Measurements from ENCODE around the gene SMTN. TPM values are rescaled to one million over a fixed set of nuclear protein-coding genes. Genes with fewer than 3 reads are reported as not detected.
A peak's percentile ranks its signal among the peaks of the same experiment; 100 is the strongest.

SMTN gene
- total RNA-seq, 1 experiment from 2014 or later = 80.2 TPM

DNA sequence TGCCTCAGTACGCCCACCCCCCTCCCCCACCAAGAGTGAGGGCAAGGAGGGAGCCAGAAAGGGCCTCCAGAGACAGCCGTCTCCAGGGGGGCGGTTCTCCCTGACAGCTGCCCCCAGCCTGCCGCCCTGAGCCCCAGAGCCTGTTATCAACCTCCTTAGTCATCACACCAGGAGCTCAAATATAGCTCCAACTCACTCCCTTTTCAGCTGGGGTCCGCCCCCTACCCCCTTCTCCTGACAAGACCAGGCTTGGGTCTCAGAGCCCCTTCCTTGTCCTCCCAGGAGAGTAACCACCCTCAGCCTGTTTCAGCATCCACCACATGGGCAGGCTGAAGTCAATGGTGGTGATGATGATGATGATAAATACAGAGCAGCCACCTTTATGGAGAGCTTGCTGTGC lies 39.1 kb downstream of the SMTN start:
- intact Hi-C loops (cut with micrococcal nuclease) = no loop called here
- POLR2A ChIA-PET = interaction anchor here (0.7 kb wide), 1 partner anchor 13 kb away, joined by 3 read pairs; the partner anchor contains the start of gene SELENOM
- Mint-ChIP-seq H3K4me3 (ENCODE audit: unreplicated experiment) (no peak overlapping the region), H3K4me1 (ENCODE audit: insufficient read depth, unreplicated experiment) (peaks cover 5% of the 10 kb centered on the region), H3K9me3 (ENCODE audit: unreplicated experiment) (no peaks in the 10 kb centered on the region), H3K27ac (ENCODE audit: low read depth, unreplicated experiment) (no peak overlapping the region), H3K27me3 (ENCODE audit: insufficient read depth, unreplicated experiment) (no peaks in the 10 kb centered on the region), H3K36me3 (ENCODE audit: insufficient read depth, unreplicated experiment) (no peaks in the 10 kb centered on the region)
- CTCF ChIA-PET = no interaction called here
- TF ChIP-seq CTCF (IDR thresholded peaks at IDR 0.05; ENCODE audit: unreplicated experiment) = no peak
- DNase-seq (ENCODE audit: unreplicated experiment) = no peak
- no TSS peak for BruUV-seq (replicated peaks)

GRCh38 chr22:31120642-31121041 lies 39.5 kb downstream of the SMTN start:
- H3K4me1 Mint-ChIP-seq (ENCODE audit: insufficient read depth, unreplicated experiment) = peaks cover 5% of the 10 kb centered on the region
- H3K27me3 Mint-ChIP-seq (ENCODE audit: insufficient read depth, unreplicated experiment) = no peaks in the 10 kb centered on the region
- ChIA-PET POLR2A (no interaction called here), CTCF (no interaction called here)
- H3K36me3 Mint-ChIP-seq (ENCODE audit: insufficient read depth, unreplicated experiment) = no peaks in the 10 kb centered on the region
- BruUV-seq (replicated peaks) = no TSS peak
- no peak overlapping the region for H3K27ac Mint-ChIP-seq (ENCODE audit: low read depth, unreplicated experiment)
- H3K9me3 Mint-ChIP-seq (ENCODE audit: unreplicated experiment) = no peaks in the 10 kb centered on the region
- intact Hi-C loops (cut with micrococcal nuclease) = no loop called here
- no peak for TF ChIP-seq CTCF (IDR thresholded peaks at IDR 0.05; ENCODE audit: unreplicated experiment)
- DNase-seq (ENCODE audit: unreplicated experiment) = no peak
- H3K4me3 Mint-ChIP-seq (ENCODE audit: unreplicated experiment) = no peak overlapping the region

DNA sequence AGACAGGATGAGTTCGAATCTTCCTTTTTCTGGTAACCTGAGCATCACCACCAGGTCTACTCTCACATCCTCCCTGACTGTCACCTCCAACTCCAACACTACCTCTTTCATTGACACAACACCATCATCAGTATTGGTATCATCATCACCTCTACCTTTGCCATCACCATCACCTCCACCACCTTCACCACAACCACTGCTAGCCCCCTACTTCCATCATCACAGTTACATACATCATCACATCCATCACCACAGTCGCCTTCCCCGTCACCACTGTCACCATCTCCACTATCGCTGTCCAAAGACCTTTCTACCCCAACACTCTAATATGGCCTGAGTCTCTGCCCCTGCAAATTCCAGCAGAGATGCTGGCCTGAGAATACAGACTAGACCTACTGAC lies 40.3 kb downstream of the SMTN start:
- ChIA-PET CTCF (interaction anchor here (0.6 to 1.4 kb wide), 2 partner anchors 13 to 37 kb away, joined by 3 to 7 read pairs; no protein-coding TSS in a partner anchor), POLR2A (interaction anchor here (0.7 kb wide), 1 partner anchor 38 kb away, joined by 3 read pairs; the partner anchor contains the start of gene RNF185)
- TF ChIP-seq CTCF (IDR thresholded peaks at IDR 0.05; ENCODE audit: unreplicated experiment) = no peak
- H3K4me3 Mint-ChIP-seq (ENCODE audit: unreplicated experiment) = no peak overlapping the region
- no TSS peak for BruUV-seq (replicated peaks)
- H3K9me3 Mint-ChIP-seq (ENCODE audit: unreplicated experiment) = no peaks in the 10 kb centered on the region
- peaks cover 5% of the 10 kb centered on the region for H3K4me1 Mint-ChIP-seq (ENCODE audit: insufficient read depth, unreplicated experiment)
- intact Hi-C loops (cut with micrococcal nuclease) = no loop called here
- no peak for DNase-seq (ENCODE audit: unreplicated experiment)
- no peaks in the 10 kb centered on the region for H3K36me3 Mint-ChIP-seq (ENCODE audit: insufficient read depth, unreplicated experiment)
- H3K27ac Mint-ChIP-seq (ENCODE audit: low read depth, unreplicated experiment) = no peak overlapping the region
- H3K27me3 Mint-ChIP-seq (ENCODE audit: insufficient read depth, unreplicated experiment) = no peaks in the 10 kb centered on the region

GRCh38 chr22:31122196-31122531 lies 41.0 kb downstream of the SMTN start:
- no TSS peak for BruUV-seq (replicated peaks)
- peaks cover 5% of the 10 kb centered on the region for H3K4me1 Mint-ChIP-seq (ENCODE audit: insufficient read depth, unreplicated experiment)
- H3K27ac Mint-ChIP-seq (ENCODE audit: low read depth, unreplicated experiment) = no peak overlapping the region

More at GRCh38 chr22:31122196-31122531, 41.0 kb downstream of the SMTN start:
- H3K9me3 Mint-ChIP-seq (ENCODE audit: unreplicated experiment) = no peaks in the 10 kb centered on the region
- DNase-seq (ENCODE audit: unreplicated experiment) = no peak
- CTCF ChIA-PET = interaction anchor here (0.6 to 1.4 kb wide), 2 partner anchors 14 to 37 kb away, joined by 3 to 7 read pairs; no protein-coding TSS in a partner anchor
- POLR2A ChIA-PET = interaction anchor here (0.7 to 1.6 kb wide), 3 partner anchors 15 to 39 kb away, joined by 3 to 7 read pairs (median 3); partner anchors contain the start of genes RNF185 and SELENOM
- TF ChIP-seq CTCF (IDR thresholded peaks at IDR 0.05; ENCODE audit: unreplicated experiment) = no peak
- peak overlapping the region; percentile 14 for H3K4me3 Mint-ChIP-seq (ENCODE audit: unreplicated experiment)
- no peaks in the 10 kb centered on the region for H3K36me3 Mint-ChIP-seq (ENCODE audit: insufficient read depth, unreplicated experiment)
- intact Hi-C loops (cut with micrococcal nuclease) = no loop called here
- no peaks in the 10 kb centered on the region for H3K27me3 Mint-ChIP-seq (ENCODE audit: insufficient read depth, unreplicated experiment)

Measured in MCF 10A (cell line).